ENCODE results near the gene TNKS2. TPM values are rescaled to one million over a fixed set of nuclear protein-coding genes. Genes with fewer than 3 reads are reported as not detected.
A peak's percentile ranks its signal among the peaks of the same experiment; 100 is the strongest.
"Not testable (repeated sequence)": the region's sequence is repeated elsewhere in the genome, so short reads cannot be mapped to it uniquely, and the experiment has no call there.

The TNKS2 gene
- total RNA-seq, 2 donors from 2014 or later: 38.5 to 43.2 TPM

DNA sequence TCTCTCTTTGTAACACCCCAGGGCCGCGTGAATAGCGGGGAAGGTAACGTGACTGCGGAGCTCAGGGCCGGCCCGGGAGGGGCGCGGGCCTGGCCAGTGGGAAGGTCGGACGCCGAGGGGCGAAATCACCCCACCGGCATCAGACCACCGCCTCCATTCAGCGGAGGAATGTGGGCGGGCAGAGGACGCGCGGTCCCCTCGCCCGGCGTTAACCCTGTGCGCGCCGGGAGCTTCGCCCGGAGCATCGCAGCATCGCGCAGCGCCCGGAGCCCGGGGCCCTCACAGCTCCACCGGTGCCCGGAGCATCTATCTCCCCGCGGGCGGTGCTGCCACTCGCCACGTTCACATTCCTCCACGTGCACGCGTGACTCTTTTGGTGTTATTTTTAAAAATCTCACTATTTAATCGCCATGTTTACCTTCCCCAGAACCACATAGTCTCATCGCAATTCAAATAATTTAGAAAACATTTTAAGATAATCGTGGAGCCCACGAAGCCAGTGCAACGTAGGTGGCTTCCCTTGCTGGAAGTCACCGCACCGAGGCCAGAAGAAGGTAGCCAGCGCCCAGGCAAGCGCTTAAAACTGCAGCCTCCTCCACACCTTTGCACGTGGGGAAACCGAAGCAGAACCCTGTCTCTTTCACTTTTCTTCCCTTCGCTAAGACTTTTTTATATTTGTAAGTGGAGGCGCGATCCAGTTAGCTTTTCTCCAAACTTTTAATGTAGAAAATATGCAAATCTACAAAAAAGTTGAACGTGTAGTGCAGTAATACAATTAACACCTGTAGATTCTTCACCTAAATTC, 89.2 kb downstream of the TNKS2 start:
- Histone ChIP-seq H3K27me3 (replicated peaks; ENCODE audit: insufficient read depth) (no peaks in the 10 kb centered on the region), H3K9me3 (no peaks in the 10 kb centered on the region), H3K27ac (no peak overlapping the region), H3K4me1 (replicated peaks) (no peaks in the 10 kb centered on the region), H3K36me3 (no peaks in the 10 kb centered on the region), H3K4me3 (peak overlapping the region; percentile 18 to 34)
- intact Hi-C loops (cut with DNase I): no loop called here
- 1% methylated on average over 40 of the region's 59 CpGs for WGBS
- TF ChIP-seq POLR2A (IDR thresholded peaks at IDR 0.05): no peak
- TF ChIP-seq, protein P1, sequence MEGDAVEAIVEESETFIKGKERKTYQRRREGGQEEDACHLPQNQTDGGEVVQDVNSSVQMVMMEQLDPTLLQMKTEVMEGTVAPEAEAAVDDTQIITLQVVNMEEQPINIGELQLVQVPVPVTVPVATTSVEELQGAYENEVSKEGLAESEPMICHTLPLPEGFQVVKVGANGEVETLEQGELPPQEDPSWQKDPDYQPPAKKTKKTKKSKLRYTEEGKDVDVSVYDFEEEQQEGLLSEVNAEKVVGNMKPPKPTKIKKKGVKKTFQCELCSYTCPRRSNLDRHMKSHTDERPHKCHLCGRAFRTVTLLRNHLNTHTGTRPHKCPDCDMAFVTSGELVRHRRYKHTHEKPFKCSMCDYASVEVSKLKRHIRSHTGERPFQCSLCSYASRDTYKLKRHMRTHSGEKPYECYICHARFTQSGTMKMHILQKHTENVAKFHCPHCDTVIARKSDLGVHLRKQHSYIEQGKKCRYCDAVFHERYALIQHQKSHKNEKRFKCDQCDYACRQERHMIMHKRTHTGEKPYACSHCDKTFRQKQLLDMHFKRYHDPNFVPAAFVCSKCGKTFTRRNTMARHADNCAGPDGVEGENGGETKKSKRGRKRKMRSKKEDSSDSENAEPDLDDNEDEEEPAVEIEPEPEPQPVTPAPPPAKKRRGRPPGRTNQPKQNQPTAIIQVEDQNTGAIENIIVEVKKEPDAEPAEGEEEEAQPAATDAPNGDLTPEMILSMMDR (IDR thresholded peaks at IDR 0.05): no peak
- TF ChIP-seq POLR2AphosphoS5 (IDR thresholded peaks at IDR 0.05): no peak
- no peak for DNase-seq (ENCODE audit: low spot score)

GRCh38 chr10:91891125-91892001, 93.1 kb downstream of the TNKS2 start:
- H3K36me3 ChIP-seq: no peaks in the 10 kb centered on the region
- no peaks in the 10 kb centered on the region for H3K27me3 ChIP-seq (replicated peaks; ENCODE audit: insufficient read depth)
- no peak overlapping the region for H3K4me3 ChIP-seq
- no peak for DNase-seq (ENCODE audit: low spot score)
- TF ChIP-seq, protein P1 (IDR thresholded peaks at IDR 0.05): no peak
- TF ChIP-seq POLR2AphosphoS5 (IDR thresholded peaks at IDR 0.05): no peak
- no peak for TF ChIP-seq POLR2A (IDR thresholded peaks at IDR 0.05)
- H3K9me3 ChIP-seq: no peaks in the 10 kb centered on the region
- intact Hi-C loops (cut with DNase I): no loop called here
- H3K4me1 ChIP-seq (replicated peaks): no peaks in the 10 kb centered on the region
- H3K27ac ChIP-seq: no peak overlapping the region
- 91% methylated on average over 1 of the region's 1 CpG for WGBS

- intact Hi-C loops (cut with DNase I): no loop called here
- no peaks in the 10 kb centered on the region for H3K36me3 ChIP-seq
- 96% methylated on average over 2 of the region's 2 CpGs for WGBS
- no peaks in the 10 kb centered on the region for H3K27me3 ChIP-seq (replicated peaks; ENCODE audit: insufficient read depth)
- no peak overlapping the region for H3K4me3 ChIP-seq
- TF ChIP-seq POLR2A (IDR thresholded peaks at IDR 0.05): no peak
- TF ChIP-seq, protein P1 (IDR thresholded peaks at IDR 0.05): no peak
- TF ChIP-seq POLR2AphosphoS5 (IDR thresholded peaks at IDR 0.05): no peak
- no peak for DNase-seq (ENCODE audit: low spot score)
- H3K27ac ChIP-seq: no peak overlapping the region
- H3K4me1 ChIP-seq (replicated peaks): no peaks in the 10 kb centered on the region
- no peaks in the 10 kb centered on the region for H3K9me3 ChIP-seq
These were observed 94.8 kb downstream of the TNKS2 start for GRCh38 chr10:91893051-91893450.

DNA sequence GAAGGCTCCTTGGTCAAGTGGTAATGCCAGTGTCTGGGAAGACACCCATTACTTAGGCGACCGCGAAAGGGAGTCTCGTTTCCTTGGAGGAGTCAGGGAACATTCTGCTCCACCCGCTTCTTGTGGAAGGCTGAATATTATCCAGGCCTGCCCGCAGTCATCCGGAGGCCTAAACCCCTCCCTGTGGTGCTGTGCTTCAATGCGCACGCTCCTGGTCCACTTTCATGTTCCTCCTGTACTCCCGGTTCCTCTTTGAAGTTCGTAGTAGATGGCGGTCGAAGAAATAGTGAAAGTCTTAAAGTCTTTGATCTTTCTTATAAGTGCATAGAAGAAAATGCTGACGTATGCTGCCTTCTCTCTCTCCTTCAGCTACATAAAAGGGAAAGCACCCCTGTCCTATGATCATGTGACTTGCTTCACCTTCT, 96.0 kb downstream of the TNKS2 start:
- WGBS: 80% methylated on average over 14 of the region's 14 CpGs
- DNase-seq (ENCODE audit: low spot score); H3K27me3 ChIP-seq (replicated peaks; ENCODE audit: insufficient read depth); H3K9me3 ChIP-seq; H3K4me1 ChIP-seq (replicated peaks); intact Hi-C loops (cut with DNase I); H3K4me3 ChIP-seq; H3K36me3 ChIP-seq; H3K27ac ChIP-seq: not testable (repeated sequence)

GRCh38 chr10:91896212-91896756, 98.1 kb downstream of the TNKS2 start:
- intact Hi-C loops (cut with DNase I): no loop called here
- Histone ChIP-seq H3K9me3 (no peaks in the 10 kb centered on the region), H3K36me3 (no peaks in the 10 kb centered on the region), H3K4me1 (replicated peaks) (no peaks in the 10 kb centered on the region), H3K27me3 (replicated peaks; ENCODE audit: insufficient read depth) (no peaks in the 10 kb centered on the region), H3K27ac (no peak overlapping the region), H3K4me3 (no peak overlapping the region)
- TF ChIP-seq POLR2A (IDR thresholded peaks at IDR 0.05) (no peak), POLR2AphosphoS5 (IDR thresholded peaks at IDR 0.05) (no peak)
- TF ChIP-seq, protein P1 (IDR thresholded peaks at IDR 0.05): no peak
- DNase-seq (ENCODE audit: low spot score): no peak
- 95% methylated on average over 3 of the region's 3 CpGs for WGBS

All from prostate gland (tissue), 2 donors.